Vagina (tissue), 2 donors: Measurements from ENCODE around the gene RND1. TPM values are rescaled to one million over a fixed set of nuclear protein-coding genes. Genes with fewer than 3 reads are reported as not detected.

Experiments used
- DNase-seq, 2 donors: peaks; one replicate each; pipeline ENCODE4 v3.0.0-alpha.2; 2017; ENCODE audit errors: extremely low spot score in 2 of 2
- H3K27ac ChIP-seq: fragments of 200-600 bp; sonication (generic); one replicate; pipeline ENCODE4 v1.5.1; 2019
- H3K27me3 ChIP-seq: fragments of 200-600 bp; sonication (generic); one replicate; pipeline ENCODE4 v1.5.1; 2019
- H3K36me3 ChIP-seq, 2 donors: fragments of 200-600 bp; sonication (generic); one replicate each; pipeline ENCODE4 v1.5.1; 2017 to 2019
- H3K4me1 ChIP-seq: fragments of 200-600 bp; sonication (generic); one replicate; pipeline ENCODE4 v1.5.1; 2019
- H3K4me3 ChIP-seq, 2 donors: fragments of 200-600 bp; sonication (generic); 1 replicate in 1 of 2; 2 replicates in 1 of 2; pipeline ENCODE4 v1.5.1; 2016 to 2019
- H3K9me3 ChIP-seq: fragments of 200-600 bp; sonication (generic); one replicate; pipeline ENCODE4 v1.5.1; 2019
- CTCF ChIP-seq, 3 experiments: fragments of 450-650 bp in 2 of 3; fragments of 200-600 bp in 1 of 3; sonication (generic) in 1 of 3; IDR thresholded peaks; one replicate each; pipeline ENCODE4 v1.5.1; 2017 to 2019; ENCODE audit warnings: antibody characterized with exemption in 3 of 3, mild to moderate bottlenecking in 2 of 3, moderate library complexity in 2 of 3
- POLR2A ChIP-seq, 2 donors: fragments of 450-650 bp; IDR thresholded peaks; one replicate each; pipeline ENCODE4 v1.6.1; 2017; ENCODE audit warnings: antibody characterized with exemption in 2 of 2, mild to moderate bottlenecking in 2 of 2, moderate library complexity in 2 of 2
- POLR2AphosphoS5 ChIP-seq, 2 donors: sonication (generic); formaldehyde crosslinking; IDR thresholded peaks; one replicate each; pipeline ENCODE4 v1.9.0; 2017; ENCODE audit warnings: antibody characterized with exemption in 2 of 2, mild to moderate bottlenecking in 2 of 2, low read depth in 1 of 2; ENCODE audit not compliant: insufficient read depth in 1 of 2
- intact Hi-C: fragments of 100-400 bp; cut with DNase I; formaldehyde crosslinking; loops from one replicate; pipeline ENCODE4 v1.15.1; 2023
- total RNA-seq: library from RNA; depleted of rRNA; stranded (reverse); fragments of >200 nt; gene quantifications from one replicate; pipeline ENCODE4 v1.2.3, GENCODE V29; 2016

The RND1 gene
- total RNA-seq, 1 donor from 2014 or later: 3.9 TPM

DNA sequence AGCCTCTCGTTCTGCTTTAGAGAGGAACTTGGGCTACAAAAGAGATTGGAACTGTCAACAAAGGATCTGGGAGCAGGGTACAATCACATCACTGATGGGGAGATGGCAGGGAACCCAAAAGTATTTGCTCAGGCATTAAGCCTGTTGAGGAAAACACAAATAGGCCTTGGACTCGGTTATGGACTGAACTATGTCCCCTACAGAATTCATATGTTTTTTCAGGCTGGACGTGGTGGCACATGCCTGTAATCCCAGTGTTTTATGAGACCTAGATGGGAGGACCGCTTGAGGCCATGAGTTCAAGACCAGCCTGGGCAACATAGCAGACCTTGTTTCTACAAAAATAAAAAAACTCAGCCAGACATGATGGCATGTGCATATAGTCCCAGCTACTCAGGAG, 27.6 kb downstream of the RND1 start:
- Histone ChIP-seq H3K4me3 (no peak overlapping the region), H3K27me3 (no peaks in the 10 kb centered on the region), H3K27ac (no peak overlapping the region), H3K36me3 (peaks cover 4 to 73% of the 10 kb centered on the region in 2 donors), H3K4me1 (no peaks in the 10 kb centered on the region), H3K9me3 (no peaks in the 10 kb centered on the region)
- intact Hi-C loops: no loop called here
- no peak for DNase-seq
- TF ChIP-seq POLR2AphosphoS5 (IDR thresholded peaks at IDR 0.05; ENCODE audit: insufficient read depth in 1 of 2, low read depth in 1 of 2) (no peak), CTCF (IDR thresholded peaks at IDR 0.05) (no peak)

DNA sequence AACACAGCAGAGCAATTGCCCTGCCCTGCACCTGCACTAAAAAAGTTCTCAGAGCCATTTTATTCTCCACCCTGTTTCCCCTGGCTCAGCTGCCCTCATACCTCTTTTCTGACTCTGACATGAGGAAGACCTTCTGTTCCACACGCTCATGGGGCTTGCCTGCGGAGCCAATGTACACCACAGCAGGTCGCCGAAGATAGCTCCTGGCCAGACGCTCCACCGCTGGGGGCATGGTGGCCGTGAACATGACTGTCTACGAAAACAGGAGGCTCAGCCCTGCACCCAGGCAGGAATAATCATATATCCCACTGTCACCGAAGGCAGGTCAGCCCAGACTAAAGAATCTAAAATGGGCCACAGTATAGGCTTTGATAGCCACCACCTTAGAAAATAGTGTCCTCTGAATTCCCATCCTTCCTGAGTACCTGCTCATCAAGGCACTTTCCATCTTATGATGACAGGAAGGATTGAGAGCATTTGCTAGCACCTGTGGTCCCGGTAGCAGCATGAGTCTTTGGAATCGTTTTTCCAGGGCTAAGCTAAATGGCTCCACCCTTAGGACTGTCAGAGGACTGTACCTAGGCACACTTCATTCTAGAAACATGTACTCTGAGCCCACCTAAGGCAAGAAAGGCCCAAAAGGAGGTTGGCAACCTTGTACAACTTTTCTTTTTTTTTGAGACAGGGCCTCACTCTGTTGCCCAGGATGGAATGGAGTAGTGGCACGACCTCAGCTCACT, 33.2 kb downstream of the RND1 start:
- peaks cover 0 to 89% of the 10 kb centered on the region in 2 donors for H3K36me3 ChIP-seq
- no peak for DNase-seq
- H3K27ac ChIP-seq: no peak overlapping the region
- H3K27me3 ChIP-seq: no peaks in the 10 kb centered on the region
- H3K9me3 ChIP-seq: no peaks in the 10 kb centered on the region
- H3K4me3 ChIP-seq: no peak overlapping the region
- intact Hi-C loops: no loop called here
- no peaks in the 10 kb centered on the region for H3K4me1 ChIP-seq
- TF ChIP-seq POLR2AphosphoS5 (IDR thresholded peaks at IDR 0.05; ENCODE audit: insufficient read depth in 1 of 2, low read depth in 1 of 2): no peak
- no peak for TF ChIP-seq CTCF (IDR thresholded peaks at IDR 0.05)
- TF ChIP-seq POLR2A (IDR thresholded peaks at IDR 0.05): no peak

DNA sequence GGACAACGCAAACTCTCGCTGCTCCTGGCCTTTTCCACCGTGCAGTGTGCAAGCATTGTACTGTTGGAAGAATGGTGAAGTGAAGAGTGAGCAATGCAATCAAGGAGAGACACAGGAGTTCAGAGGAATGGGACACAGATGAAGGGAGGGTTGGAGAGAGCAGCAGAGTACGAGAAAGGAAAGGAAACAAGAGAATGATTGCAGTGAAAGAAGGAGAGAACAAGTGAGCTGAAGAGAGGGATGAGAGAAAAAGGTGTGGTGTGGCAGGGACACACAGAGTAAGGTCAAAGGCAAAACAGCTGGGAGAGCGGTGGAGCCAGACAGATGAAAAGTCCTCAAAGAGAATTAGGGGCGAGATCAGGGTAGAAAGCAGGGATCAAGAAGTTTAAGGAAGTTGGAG, 34.4 kb downstream of the RND1 start:
- intact Hi-C loops: no loop called here
- Histone ChIP-seq H3K36me3 (peaks cover 0 to 84% of the 10 kb centered on the region in 2 donors), H3K27ac (no peak overlapping the region), H3K4me3 (no peak overlapping the region), H3K4me1 (no peaks in the 10 kb centered on the region), H3K27me3 (no peaks in the 10 kb centered on the region), H3K9me3 (no peaks in the 10 kb centered on the region)
- DNase-seq: no peak
- no peak for TF ChIP-seq POLR2AphosphoS5 (IDR thresholded peaks at IDR 0.05; ENCODE audit: insufficient read depth in 1 of 2, low read depth in 1 of 2)
- no peak for TF ChIP-seq CTCF (IDR thresholded peaks at IDR 0.05)
- no peak for TF ChIP-seq POLR2A (IDR thresholded peaks at IDR 0.05)

DNA sequence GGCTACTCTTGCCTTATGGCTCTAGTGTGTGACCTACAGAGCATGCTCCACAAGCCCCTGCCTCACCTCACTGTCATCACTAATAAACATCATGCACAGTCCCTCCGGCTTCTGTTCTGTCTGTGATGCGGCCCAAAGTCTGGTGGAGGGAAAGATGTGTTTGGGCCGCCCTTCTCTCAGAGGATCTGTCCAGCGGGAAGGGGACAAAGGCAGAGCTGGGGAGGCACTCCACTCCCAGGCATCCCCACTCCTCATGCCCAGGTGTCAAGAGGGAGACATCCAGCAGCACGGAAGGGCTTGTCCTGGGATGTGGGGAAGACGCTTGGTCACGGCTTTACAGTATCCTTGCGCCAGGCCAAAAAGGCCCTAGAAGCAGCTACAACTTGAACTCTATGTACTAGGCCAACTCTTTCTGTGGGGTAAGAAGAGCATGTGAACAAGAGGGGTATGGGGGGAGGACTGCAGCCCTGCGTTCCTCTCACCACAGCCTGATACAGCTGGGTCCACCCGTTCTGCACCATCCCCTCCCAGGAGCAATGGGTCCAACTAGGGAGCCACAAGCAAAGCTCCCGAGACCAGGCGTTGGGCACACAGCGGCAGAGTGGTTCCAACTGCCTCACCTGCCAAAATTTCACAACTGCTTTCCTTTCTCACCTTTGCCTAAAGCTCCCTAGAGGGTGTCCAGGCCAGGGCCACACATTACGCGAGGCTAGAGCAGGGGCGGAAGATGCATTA, 36.7 kb downstream of the RND1 start:
- Histone ChIP-seq H3K27me3 (no peaks in the 10 kb centered on the region), H3K27ac (no peak overlapping the region), H3K9me3 (no peaks in the 10 kb centered on the region), H3K4me3 (no peak overlapping the region), H3K4me1 (no peaks in the 10 kb centered on the region), H3K36me3 (peaks cover 0 to 79% of the 10 kb centered on the region in 2 donors)
- no peak for TF ChIP-seq CTCF (IDR thresholded peaks at IDR 0.05)
- no peak for TF ChIP-seq POLR2A (IDR thresholded peaks at IDR 0.05)
- no peak for TF ChIP-seq POLR2AphosphoS5 (IDR thresholded peaks at IDR 0.05; ENCODE audit: insufficient read depth in 1 of 2, low read depth in 1 of 2)
- intact Hi-C loops: no loop called here
- no peak for DNase-seq

DNA sequence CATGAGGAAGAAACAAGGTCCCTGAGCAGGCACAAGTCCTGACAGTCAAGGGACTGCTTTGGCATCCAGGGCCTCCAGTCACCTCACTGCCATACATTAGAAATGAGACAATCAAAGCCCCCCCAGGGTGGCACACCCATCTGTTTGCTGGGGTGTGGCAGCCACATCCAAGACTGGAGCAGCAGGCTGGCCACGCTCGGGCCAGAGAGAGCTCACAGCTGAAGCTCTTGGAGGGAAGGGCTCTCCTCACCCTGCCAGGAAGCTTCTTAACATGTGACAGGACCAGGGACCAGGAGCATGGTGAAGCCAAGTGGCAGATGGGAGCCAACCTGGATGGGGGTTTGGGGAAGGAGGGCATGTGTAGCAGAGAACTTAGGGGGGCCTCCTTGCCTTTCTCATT, 37.4 kb downstream of the RND1 start:
- Histone ChIP-seq H3K9me3 (no peaks in the 10 kb centered on the region), H3K27me3 (no peaks in the 10 kb centered on the region), H3K4me3 (no peak overlapping the region), H3K36me3 (peaks cover 0 to 74% of the 10 kb centered on the region in 2 donors), H3K4me1 (no peaks in the 10 kb centered on the region), H3K27ac (no peak overlapping the region)
- TF ChIP-seq POLR2A (IDR thresholded peaks at IDR 0.05) (no peak), CTCF (IDR thresholded peaks at IDR 0.05) (no peak), POLR2AphosphoS5 (IDR thresholded peaks at IDR 0.05; ENCODE audit: insufficient read depth in 1 of 2, low read depth in 1 of 2) (no peak)
- intact Hi-C loops: no loop called here
- DNase-seq: no peak
